GM19043 (cell line): ENCODE data around the gene F12.
"Not testable (repeated sequence)": the region's sequence is repeated elsewhere in the genome, so short reads cannot be mapped to it uniquely, and the experiment has no call there.

ENCODE experiments used
- ATAC-seq: cut with Tn5 transposase; IDR thresholded peaks from one replicate; pipeline ENCODE4 v1.9.1; 2021; ENCODE audit warnings: low read depth; ENCODE audit not compliant: unreplicated experiment

Gene F12

GRCh38 chr5:177371120-177372033 is 38.0 kb downstream of the F12 start:
- ATAC-seq = no peak

GRCh38 chr5:177370488-177371119 is 38.8 kb downstream of the F12 start:
- ATAC-seq = peak; percentile 54

- no peak for ATAC-seq
These were observed 39.5 kb downstream of the F12 start for GRCh38 chr5:177369645-177370440.

GRCh38 chr5:177368869-177369644 is 40.3 kb downstream of the F12 start:
- ATAC-seq = no peak

- ATAC-seq = no peak
These were observed 41.1 kb downstream of the F12 start for GRCh38 chr5:177367981-177368868.

- ATAC-seq = no peak
These were observed 42.0 kb downstream of the F12 start for GRCh38 chr5:177367323-177367848.

- no peak for ATAC-seq
These were observed 42.6 kb downstream of the F12 start for GRCh38 chr5:177366528-177367322.

- ATAC-seq = no peak
These were observed 43.4 kb downstream of the F12 start for GRCh38 chr5:177365845-177366527.

GRCh38 chr5:177364159-177364962 is 45.0 kb downstream of the F12 start:
- no peak for ATAC-seq

- no peak for ATAC-seq
These were observed 45.8 kb downstream of the F12 start for GRCh38 chr5:177363565-177363964.

- ATAC-seq = no peak
These were observed 46.5 kb downstream of the F12 start for GRCh38 chr5:177362610-177363507.

GRCh38 chr5:177362292-177362609 is 47.1 kb downstream of the F12 start:
- ATAC-seq = no peak

- no peak for ATAC-seq
These were observed 47.7 kb downstream of the F12 start for GRCh38 chr5:177361418-177362291.

GRCh38 chr5:177360740-177361139 is 48.6 kb downstream of the F12 start:
- ATAC-seq = not testable (repeated sequence)

- no peak for ATAC-seq
These were observed 49.5 kb downstream of the F12 start for GRCh38 chr5:177359860-177360259.
